H1 (cell line): ENCODE data around the gene SHOC1. TPM values are rescaled to one million over a fixed set of nuclear protein-coding genes. Genes with fewer than 3 reads are reported as not detected.

Source experiments
- ATF2 ChIP-seq: IDR thresholded peaks from 2 replicates; pipeline ENCODE4 v1.6.1; 2012; ENCODE audit warnings: low read length, inconsistent platforms
- ATF3 ChIP-seq: IDR thresholded peaks from 2 replicates; pipeline ENCODE4 v1.6.1; 2011; ENCODE audit warnings: low read depth, mild to moderate bottlenecking, low read length; ENCODE audit not compliant: insufficient read depth
- BCL11A ChIP-seq, 2 experiments: IDR thresholded peaks; one replicate each; pipeline ENCODE4 v1.6.1; 2011; ENCODE audit warnings: low read depth in 2 of 2, low read length in 2 of 2, mild to moderate bottlenecking in 2 of 2
- SRF ChIP-seq: IDR thresholded peaks from 2 replicates; pipeline ENCODE4 v1.6.1; 2011; ENCODE audit warnings: mild to moderate bottlenecking, low read depth, low read length, moderate library complexity
- SUZ12 ChIP-seq: fragments of 200-600 bp; sonication (generic); IDR thresholded peaks from 2 replicates; pipeline ENCODE4 v1.6.1; 2012; ENCODE audit warnings: mild to moderate bottlenecking, inconsistent platforms, low read length, moderate library complexity, mixed read lengths
- USF2 ChIP-seq: IDR thresholded peaks from 2 replicates; pipeline ENCODE4 v1.6.1; 2011; ENCODE audit warnings: low read length, improper control_type of control experiment
- polyA plus RNA-seq, 7 experiments: library from polyadenylated mRNA; depleted of rRNA in 3 of 7; stranded (reverse) in 5 of 7; unstranded in 2 of 7; fragments of >200 nt in 5 of 7; fragments of 200-250 nt in 2 of 7; gene quantifications; 1 replicate in 5 of 7; 2 replicates in 1 of 7; 4 replicates in 1 of 7; pipeline versions ENCODE4 v1.2.1 to v1.2.3, GENCODE V29; 2011 to 2013; ENCODE audit warnings: missing spikeins in 2 of 7, mixed read lengths in 2 of 7
- total RNA-seq: library from RNA; stranded (reverse); fragmentation: NEBNext Ultra II Directional; extraction: Animal tissue kit (Norgen Biotek cat#: 25700); gene quantifications from 2 replicates; pipeline ENCODE4 v1.2.1, GENCODE V29; 2021

Gene SHOC1
- total and polyA plus RNA-seq, 2 of the 8 experiments (the other 6 are each of a cell fraction or from before 2014, with no cell fraction given) = not detected

- no peak for TF ChIP-seq SRF
- no peak for TF ChIP-seq ATF3
- no peak for TF ChIP-seq BCL11A (IDR thresholded peaks at IDR 0.05; ENCODE audit: low read depth in 2 of 2, low read length in 2 of 2)
- no peak for TF ChIP-seq ATF2
- no peak for TF ChIP-seq SUZ12
- no peak for TF ChIP-seq USF2
These were observed 11.1 kb upstream of the SHOC1 start (continued) for GRCh38 chr9:111805830-111806241.
